Activated CD8-positive, alpha-beta T cell treated with anti-CD3 and anti-CD28 coated beads for 36 hours (primary cell): ENCODE results near the gene KRTAP10-6. TPM values are rescaled to one million over a fixed set of nuclear protein-coding genes. Genes with fewer than 3 reads are reported as not detected.

ENCODE experiments used
- ATAC-seq: fragments of 200-7000 bp; cut with Tn5 transposase; one replicate; pipeline ENCODE4 v1.10.0; 2021; ENCODE audit warnings: mild to moderate bottlenecking, moderate library complexity
- CTCF ChIA-PET: fragments of 350-600 bp; sonication (Branson Sonifier 250); formaldehyde crosslinking; loops from one replicate; lab custom pipeline; 2021; ENCODE audit warnings: antibody characterized with exemption; lab: Charles Lee
- POLR2A ChIA-PET: fragments of 350-600 bp; sonication (Branson Sonifier 250); formaldehyde crosslinking; loops from one replicate; lab custom pipeline; 2021; ENCODE audit warnings: antibody characterized with exemption; lab: Charles Lee
- DNase-seq: peaks from one replicate; pipeline ENCODE4 v3.0.0-alpha.2; 2020
- H3K27ac Mint-ChIP-seq: one replicate; pipeline ENCODE4 v1.8.0; 2021; ENCODE audit warnings: mild to moderate bottlenecking, mixed read lengths
- H3K27me3 Mint-ChIP-seq: one replicate; pipeline ENCODE4 v1.8.0; 2021; ENCODE audit warnings: mixed read lengths
- H3K36me3 Mint-ChIP-seq: one replicate; pipeline ENCODE4 v1.8.0; 2021; ENCODE audit warnings: low read depth, mixed read lengths
- H3K4me1 Mint-ChIP-seq: one replicate; pipeline ENCODE4 v1.8.0; 2021; ENCODE audit warnings: low read depth, mixed read lengths
- H3K4me3 Mint-ChIP-seq: one replicate; pipeline ENCODE4 v1.8.0; 2021; ENCODE audit warnings: mild to moderate bottlenecking, moderate library complexity, mixed read lengths
- H3K9me3 Mint-ChIP-seq: one replicate; pipeline ENCODE4 v1.8.0; 2021; ENCODE audit warnings: mixed read lengths
- intact Hi-C: fragments of 100-400 bp; cut with micrococcal nuclease; formaldehyde crosslinking; loops from one replicate; pipeline ENCODE4 v1.10.0; 2022
- total RNA-seq, 2 experiments: library from RNA; stranded (reverse); gene quantifications; one replicate each; pipeline ENCODE4 v1.2.3, GENCODE V29; 2021
- TF ChIP-seq, protein P1 (sequence below): fragments of 200-600 bp; IDR thresholded peaks from one replicate; pipeline ENCODE4 v1.8.0; 2022; ENCODE audit warnings: antibody characterized with exemption, mild to moderate bottlenecking

Gene KRTAP10-6
- total RNA-seq, 2 experiments from 2014 or later = not detected

DNA sequence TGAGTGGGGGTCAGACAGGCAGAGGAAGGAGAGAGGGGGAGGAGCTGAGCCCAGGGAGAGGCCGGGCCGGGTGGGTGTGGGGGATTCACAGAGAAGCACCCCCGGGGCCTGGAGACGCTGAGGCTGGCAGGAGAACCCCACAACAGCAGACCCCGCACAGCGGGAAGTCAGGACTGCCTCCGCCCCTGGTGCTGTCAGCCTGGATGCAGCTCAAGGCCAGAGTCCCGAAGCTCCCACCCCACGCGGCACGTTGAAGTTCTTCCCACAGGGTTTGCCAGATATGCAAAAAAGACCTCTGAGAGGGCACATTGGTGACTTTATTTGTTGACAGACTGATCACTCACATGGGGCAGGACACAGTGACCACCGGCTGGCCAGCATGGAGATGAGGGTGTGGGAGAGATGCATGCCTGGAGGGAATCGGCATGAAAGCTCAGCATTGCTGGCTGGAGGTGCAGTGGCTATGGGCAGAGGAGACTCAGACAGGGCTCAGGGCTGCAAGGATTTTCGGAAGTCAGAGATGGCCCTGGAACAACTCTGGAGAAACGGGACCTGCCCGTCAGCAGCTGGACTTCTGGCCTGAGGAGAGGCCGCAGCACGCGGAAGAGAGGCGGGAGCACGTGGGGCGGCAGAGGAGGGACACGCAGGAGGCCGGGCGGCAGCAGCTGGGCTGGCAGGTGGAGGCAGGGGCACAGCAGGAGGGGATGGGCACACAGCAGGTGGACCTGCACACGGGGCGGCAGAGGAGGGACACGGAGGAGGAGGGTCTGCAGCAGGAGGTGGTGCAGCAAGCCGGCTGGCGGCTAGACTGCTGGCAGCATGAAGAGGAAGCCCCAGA is 34.6 kb downstream of the KRTAP10-6 start:
- POLR2A ChIA-PET = interaction anchor here (1.5 kb wide), 1 partner anchor 21 kb away, joined by 3 read pairs; no protein-coding TSS in a partner anchor

DNA sequence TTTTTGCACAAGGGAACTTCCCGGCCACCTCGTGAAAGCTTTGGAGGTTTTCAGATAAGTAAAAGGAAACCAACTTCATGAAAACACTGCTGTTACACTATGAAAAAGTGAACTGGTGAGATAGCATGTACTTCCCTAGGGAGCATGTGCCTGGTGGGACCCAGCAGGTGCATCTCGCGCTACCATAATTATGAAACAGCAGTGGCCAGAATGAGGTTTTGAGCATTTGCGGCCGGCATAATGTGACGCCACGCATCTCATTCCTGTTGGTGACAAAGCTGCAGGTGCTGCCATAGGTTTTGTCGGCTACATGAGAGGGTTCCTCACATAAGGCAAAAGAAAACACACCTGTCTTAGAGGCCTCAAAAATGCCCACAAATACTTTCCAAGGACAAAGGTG is 35.4 kb downstream of the KRTAP10-6 start:
- H3K4me3 Mint-ChIP-seq = no peak overlapping the region
- H3K27ac Mint-ChIP-seq = no peak overlapping the region
- no peaks in the 10 kb centered on the region for H3K4me1 Mint-ChIP-seq
- TF ChIP-seq, protein P1, sequence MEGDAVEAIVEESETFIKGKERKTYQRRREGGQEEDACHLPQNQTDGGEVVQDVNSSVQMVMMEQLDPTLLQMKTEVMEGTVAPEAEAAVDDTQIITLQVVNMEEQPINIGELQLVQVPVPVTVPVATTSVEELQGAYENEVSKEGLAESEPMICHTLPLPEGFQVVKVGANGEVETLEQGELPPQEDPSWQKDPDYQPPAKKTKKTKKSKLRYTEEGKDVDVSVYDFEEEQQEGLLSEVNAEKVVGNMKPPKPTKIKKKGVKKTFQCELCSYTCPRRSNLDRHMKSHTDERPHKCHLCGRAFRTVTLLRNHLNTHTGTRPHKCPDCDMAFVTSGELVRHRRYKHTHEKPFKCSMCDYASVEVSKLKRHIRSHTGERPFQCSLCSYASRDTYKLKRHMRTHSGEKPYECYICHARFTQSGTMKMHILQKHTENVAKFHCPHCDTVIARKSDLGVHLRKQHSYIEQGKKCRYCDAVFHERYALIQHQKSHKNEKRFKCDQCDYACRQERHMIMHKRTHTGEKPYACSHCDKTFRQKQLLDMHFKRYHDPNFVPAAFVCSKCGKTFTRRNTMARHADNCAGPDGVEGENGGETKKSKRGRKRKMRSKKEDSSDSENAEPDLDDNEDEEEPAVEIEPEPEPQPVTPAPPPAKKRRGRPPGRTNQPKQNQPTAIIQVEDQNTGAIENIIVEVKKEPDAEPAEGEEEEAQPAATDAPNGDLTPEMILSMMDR = no peak
- ATAC-seq (no peak), DNase-seq (no peak)
- H3K9me3 Mint-ChIP-seq = peaks cover 17% of the 10 kb centered on the region
- CTCF ChIA-PET = no interaction called here
- no peaks in the 10 kb centered on the region for H3K27me3 Mint-ChIP-seq
- intact Hi-C loops = no loop called here
- no peaks in the 10 kb centered on the region for H3K36me3 Mint-ChIP-seq
- POLR2A ChIA-PET = interaction anchor here (1.5 kb wide), 1 partner anchor 20 kb away, joined by 3 read pairs; no protein-coding TSS in a partner anchor

More for the DNA sequence above, 34.6 kb downstream of the KRTAP10-6 start:
- Mint-ChIP-seq H3K4me1 (no peaks in the 10 kb centered on the region), H3K4me3 (no peak overlapping the region), H3K36me3 (no peaks in the 10 kb centered on the region), H3K27ac (no peak overlapping the region), H3K27me3 (no peaks in the 10 kb centered on the region), H3K9me3 (peaks cover 25% of the 10 kb centered on the region)
- TF ChIP-seq, protein P1 = no peak
- no peak for DNase-seq
- no peak for ATAC-seq
- CTCF ChIA-PET = no interaction called here
- intact Hi-C loops = no loop called here

DNA sequence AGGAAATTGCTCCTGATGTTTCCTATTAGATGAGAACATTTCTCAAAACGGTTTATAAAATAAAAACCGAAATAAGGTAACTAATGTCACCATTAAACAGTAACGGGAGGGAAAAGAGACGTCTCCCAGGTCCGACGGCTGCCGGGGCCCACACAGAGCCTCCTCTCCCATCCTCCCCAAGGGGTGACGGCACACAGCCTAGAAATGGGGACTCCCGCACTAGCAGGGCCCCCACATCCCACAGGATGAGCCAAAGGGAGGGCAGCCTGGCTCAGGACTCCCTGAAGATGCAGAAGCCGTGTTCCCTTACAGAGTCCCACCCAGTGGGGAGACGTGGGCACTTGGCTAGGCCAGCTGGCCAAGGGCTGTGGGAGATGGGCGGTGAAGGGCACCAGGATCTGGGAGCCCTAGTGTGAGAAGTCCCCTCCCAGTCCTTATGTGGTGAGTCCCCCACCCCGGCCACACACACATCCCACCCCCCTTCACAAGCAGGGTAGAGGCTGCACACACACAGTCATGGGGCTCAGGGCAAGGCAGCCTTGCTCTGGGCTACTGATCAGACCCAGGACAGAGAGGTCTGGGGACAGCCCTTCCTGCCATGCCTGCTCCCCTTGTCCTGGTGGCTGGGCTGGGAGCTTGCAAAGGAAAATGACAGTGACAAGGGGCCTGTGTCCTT is 37.0 kb downstream of the KRTAP10-6 start:
- H3K36me3 Mint-ChIP-seq = no peaks in the 10 kb centered on the region
- DNase-seq = no peak
- H3K4me3 Mint-ChIP-seq = no peak overlapping the region
- peaks cover 5% of the 10 kb centered on the region for H3K9me3 Mint-ChIP-seq
- no peak overlapping the region for H3K27ac Mint-ChIP-seq
- TF ChIP-seq, protein P1 = no peak
- no peaks in the 10 kb centered on the region for H3K27me3 Mint-ChIP-seq
- H3K4me1 Mint-ChIP-seq = no peaks in the 10 kb centered on the region
- ChIA-PET CTCF (no interaction called here), POLR2A (no interaction called here)
- no peak for ATAC-seq
- intact Hi-C loops = no loop called here

DNA sequence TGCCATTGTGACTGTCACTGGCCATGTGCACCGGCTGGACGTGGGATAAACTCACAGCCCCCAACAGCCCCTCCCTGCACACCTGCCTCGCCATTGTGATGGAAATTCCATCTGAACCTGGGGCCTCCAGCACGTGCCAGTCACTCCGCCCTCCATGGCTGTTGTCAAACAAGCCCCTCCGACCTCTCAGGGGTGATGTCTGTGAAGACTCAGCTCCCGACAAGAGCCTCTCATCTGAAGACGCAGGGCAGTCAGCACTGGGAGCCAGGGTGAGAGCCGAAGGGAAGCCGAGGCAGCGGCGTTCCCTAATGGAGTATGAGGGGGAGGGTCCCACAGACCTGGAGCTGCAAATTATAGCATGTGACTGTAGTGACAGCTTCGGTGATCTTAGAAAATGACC is 39.6 kb downstream of the KRTAP10-6 start:
- Mint-ChIP-seq H3K27ac (no peak overlapping the region), H3K9me3 (peaks cover 5% of the 10 kb centered on the region), H3K36me3 (peaks cover under 1% of the 10 kb centered on the region), H3K4me1 (peaks cover 19% of the 10 kb centered on the region), H3K27me3 (no peaks in the 10 kb centered on the region), H3K4me3 (no peak overlapping the region)
- ATAC-seq (no peak), DNase-seq (no peak)
- POLR2A ChIA-PET = no interaction called here
- TF ChIP-seq, protein P1 = no peak
- CTCF ChIA-PET = no interaction called here
- intact Hi-C loops = no loop called here

DNA sequence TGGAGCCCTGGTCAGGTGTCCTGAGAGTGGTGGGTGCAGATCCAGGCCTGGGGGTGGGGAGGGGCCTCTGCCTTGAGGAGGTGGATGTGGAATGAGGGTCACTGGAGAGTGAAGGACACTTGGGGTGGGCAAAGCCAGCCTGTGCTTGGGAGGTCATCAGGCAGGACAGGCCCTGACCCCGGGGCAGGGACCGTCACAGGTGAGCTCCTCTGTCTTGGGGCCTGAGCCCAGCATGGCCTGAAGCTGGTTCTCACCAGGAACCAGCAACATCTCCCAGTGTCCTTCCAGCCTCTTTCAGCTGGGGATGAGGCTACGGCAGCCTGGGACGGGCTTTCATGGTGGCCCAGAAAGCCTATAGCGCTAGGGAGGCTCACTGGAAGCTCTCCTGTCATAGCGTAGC is 40.2 kb downstream of the KRTAP10-6 start:
- ATAC-seq (no peak), DNase-seq (no peak)
- peaks cover 24% of the 10 kb centered on the region for H3K4me1 Mint-ChIP-seq
- no peaks in the 10 kb centered on the region for H3K27me3 Mint-ChIP-seq
- no peak overlapping the region for H3K27ac Mint-ChIP-seq
- intact Hi-C loops = no loop called here
- POLR2A ChIA-PET = no interaction called here
- CTCF ChIA-PET = no interaction called here
- TF ChIP-seq, protein P1 = no peak
- H3K4me3 Mint-ChIP-seq = no peak overlapping the region
- peaks cover 6% of the 10 kb centered on the region for H3K36me3 Mint-ChIP-seq
- peaks cover 11% of the 10 kb centered on the region for H3K9me3 Mint-ChIP-seq
